Activated CD8-positive, alpha-beta memory T cell treated with anti-CD3 and anti-CD28 coated beads, Interleukin-2, amount 50 U/mL, for 4 hours (primary cell): ENCODE results near the gene MST1.

Experiments
- DNase-seq: peaks from one replicate; pipeline ENCODE4 v3.0.0-alpha.2; 2020

MST1 gene

DNA sequence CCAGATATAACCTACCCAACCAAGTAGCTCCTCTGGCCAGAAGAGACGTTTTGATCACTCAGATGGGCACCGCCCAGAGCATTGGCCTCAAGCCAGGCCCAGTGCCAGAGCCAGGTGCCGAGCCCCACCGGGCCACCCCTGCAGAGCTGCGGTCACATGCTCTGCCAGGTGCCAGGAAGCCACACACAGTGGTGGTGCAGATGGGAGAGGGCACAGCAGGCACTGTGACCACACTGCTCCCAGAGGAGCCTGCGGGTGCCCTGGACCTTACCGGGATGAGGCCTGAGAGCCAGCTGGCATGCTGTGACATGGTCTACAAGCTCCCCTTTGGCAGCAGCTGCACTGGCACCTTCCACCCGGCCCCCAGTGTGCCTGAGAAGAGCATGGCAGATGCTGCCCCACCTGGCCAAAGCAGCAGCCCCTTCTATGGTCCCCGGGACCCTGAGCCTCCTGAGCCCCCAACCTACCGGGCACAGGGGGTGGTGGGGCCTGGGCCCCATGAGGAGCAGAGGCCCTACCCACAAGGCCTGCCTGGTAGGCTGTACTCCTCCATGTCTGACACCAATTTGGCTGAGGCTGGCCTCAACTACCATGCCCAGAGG is 34.2 kb downstream of the MST1 start:
- DNase-seq = no peak

DNA sequence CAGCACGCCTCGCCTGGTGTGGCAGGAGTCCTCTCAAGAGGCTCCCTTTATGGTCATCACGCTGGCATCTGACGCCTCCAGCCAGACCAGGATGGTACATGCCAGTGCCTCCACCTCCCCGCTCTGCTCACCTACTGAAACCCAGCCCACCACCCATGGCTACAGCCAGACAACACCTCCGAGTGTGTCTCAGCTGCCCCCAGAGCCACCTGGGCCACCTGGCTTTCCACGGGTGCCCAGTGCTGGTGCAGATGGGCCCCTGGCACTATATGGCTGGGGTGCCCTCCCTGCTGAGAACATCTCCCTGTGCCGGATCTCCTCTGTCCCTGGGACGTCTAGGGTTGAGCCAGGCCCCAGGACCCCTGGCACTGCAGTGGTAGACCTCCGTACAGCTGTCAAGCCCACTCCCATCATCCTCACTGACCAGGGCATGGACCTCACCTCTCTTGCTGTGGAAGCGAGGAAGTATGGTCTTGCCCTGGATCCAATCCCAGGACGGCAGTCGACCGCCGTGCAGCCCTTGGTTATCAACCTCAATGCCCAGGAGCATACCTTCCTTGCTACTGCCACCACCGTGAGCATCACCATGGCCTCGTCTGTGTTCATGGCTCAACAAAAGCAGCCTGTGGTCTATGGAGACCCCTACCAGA is 35.0 kb downstream of the MST1 start:
- no peak for DNase-seq

DNA sequence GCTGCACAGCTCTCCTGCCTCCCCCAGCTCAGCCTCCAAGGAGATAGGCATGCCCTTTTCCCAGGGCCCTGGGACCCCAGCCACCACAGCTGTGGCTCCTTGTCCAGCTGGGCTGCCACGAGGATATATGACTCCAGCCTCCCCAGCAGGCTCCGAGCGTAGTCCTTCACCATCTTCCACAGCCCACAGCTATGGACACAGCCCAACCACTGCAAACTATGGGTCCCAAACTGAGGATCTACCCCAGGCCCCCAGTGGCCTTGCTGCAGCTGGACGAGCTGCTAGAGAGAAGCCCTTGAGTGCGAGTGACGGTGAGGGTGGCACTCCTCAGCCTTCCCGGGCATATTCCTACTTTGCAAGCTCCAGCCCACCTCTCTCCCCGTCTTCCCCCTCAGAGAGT is 35.7 kb downstream of the MST1 start:
- no peak for DNase-seq

DNA sequence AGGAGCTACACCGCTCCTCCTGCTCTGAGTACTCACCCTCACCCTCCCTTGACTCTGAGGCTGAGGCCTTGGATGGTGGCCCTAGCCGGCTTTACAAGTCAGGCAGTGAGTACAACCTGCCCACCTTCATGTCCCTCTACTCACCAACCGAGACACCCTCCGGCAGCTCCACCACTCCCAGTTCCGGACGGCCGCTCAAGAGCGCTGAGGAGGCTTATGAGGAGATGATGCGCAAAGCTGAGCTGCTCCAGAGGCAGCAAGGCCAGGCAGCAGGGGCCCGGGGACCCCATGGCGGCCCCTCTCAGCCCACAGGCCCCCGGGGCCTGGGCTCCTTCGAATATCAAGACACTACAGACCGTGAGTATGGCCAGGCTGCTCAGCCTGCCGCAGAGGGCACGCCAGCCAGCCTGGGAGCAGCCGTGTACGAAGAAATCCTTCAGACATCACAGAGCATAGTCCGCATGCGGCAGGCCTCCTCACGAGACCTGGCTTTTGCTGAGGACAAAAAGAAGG is 36.3 kb downstream of the MST1 start:
- no peak for DNase-seq

DNA sequence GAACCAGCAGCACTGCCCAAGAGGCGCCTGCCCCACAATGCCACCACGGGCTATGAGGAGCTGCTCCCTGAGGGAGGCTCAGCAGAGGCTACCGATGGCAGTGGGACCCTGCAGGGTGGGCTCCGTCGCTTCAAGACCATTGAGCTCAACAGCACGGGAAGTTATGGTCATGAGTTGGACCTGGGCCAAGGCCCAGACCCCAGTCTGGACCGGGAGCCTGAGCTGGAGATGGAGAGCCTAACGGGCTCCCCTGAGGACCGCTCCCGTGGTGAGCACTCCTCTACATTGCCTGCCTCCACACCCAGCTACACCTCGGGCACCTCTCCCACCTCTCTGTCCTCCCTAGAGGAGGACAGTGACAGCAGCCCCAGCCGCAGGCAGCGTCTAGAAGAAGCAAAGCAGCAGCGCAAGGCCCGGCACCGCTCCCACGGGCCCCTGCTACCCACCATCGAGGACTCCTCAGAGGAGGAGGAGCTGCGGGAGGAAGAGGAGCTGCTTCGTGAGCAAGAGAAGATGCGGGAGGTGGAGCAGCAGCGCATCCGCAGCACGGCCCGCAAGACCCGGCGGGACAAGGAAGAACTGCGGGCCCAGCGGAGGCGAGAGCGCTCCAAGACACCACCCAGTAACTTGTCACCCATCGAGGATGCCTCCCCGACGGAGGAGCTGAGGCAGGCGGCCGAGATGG is 36.9 kb downstream of the MST1 start:
- DNase-seq = no peak

DNA sequence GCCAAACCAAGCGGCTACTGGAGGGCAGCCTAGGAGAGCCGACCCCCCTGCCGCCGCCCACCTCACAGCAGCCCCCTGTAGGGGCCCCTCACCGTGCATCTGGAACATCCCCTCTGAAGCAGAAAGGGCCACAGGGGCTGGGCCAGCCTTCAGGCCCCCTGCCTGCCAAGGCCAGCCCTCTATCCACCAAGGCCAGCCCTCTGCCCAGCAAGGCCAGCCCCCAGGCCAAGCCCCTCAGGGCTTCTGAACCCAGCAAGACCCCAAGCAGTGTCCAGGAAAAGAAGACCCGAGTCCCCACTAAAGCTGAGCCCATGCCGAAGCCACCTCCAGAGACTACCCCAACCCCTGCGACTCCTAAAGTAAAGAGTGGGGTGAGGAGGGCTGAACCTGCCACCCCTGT is 38.6 kb downstream of the MST1 start:
- DNase-seq = no peak

DNA sequence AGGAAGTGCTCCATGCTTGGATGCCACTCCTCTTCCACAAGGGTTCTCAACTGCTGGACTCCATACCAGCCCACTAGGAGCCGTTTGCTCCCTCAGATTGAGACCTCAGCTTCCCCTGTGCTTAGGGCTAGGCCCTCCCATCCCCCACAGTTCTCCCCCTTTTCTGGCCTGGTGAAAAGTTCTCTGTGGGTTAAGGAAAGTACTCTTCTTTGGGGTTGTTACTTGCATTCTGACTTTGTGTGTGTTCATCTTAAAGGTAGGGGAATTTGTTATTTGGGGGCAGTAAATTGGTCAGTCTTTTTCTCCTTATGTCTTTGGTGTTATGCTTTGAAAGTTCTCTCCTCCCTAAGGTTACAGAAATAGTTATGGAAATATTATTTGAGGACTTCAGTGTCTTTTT is 39.1 kb downstream of the MST1 start:
- no peak for DNase-seq

DNA sequence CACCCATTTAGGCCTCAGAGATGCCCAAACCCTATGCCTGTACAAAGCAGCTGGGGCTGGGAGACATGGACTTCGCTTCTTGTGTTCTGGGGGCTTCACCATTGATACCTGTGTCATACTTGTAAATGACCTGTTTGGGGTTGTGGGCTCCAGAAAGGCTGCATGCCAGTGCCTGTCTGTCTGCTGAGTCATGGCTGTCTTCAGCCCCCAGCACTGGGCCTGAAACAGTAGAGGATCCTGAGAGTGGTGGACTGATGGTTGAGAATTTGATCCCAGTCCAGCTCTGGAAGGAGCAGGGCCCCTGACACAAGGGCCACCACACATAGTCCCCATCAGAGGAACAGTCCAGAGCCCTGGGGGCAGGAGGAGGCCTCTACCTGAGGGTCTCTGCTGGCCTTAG is 39.7 kb downstream of the MST1 start:
- no peak for DNase-seq

DNA sequence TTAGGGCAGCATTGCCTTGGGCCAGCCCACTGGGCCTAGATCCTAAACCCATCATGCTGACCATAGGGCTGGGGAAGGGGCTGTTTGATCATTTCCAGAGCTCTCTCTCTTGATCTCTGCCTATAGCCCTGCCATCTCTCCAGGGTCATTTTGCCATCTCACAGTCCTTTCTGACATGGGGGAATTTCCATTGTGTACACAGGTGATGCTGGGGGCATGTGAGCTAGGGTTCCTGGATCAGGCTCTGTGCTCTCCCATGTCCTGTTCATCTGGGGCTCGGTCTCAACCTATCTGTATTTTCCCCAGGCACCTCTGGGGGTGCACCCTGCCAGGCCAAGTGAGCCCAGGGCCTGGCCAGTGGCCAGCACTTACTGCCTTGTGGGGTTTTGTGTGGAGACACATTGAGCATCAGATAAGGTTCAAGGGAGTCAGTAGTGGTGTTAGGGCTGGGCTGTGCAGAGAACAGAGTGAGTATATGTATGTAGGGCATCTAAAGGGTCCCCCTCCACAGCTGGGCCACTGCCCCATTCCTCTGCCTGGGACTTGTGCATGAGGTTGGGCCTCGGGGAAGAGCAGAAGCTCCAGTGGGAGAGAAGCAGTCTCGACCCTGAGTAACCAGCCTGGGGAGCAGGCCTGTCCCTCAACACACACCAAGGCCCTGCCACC is 40.8 kb downstream of the MST1 start:
- DNase-seq = no peak

DNA sequence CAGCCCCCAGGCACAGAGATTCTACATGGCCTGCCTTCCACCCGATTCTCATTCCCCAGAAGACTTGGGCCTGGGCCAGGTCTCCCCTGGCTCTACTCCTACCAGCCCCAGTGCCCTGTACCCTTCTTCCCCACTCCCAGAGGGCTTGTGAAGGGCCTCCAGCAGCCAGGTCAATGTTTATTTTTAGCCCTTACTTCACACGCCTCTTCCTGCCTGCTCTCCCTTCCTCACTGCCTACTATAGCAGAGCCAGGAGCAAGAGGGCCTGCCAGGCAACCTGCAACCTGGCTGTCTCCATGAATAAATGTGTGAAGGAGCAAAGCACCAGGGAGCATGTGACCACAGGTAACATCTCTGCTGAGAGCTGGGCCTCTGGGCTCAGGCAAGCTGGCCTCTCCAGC is 41.5 kb downstream of the MST1 start:
- DNase-seq = no peak

DNA sequence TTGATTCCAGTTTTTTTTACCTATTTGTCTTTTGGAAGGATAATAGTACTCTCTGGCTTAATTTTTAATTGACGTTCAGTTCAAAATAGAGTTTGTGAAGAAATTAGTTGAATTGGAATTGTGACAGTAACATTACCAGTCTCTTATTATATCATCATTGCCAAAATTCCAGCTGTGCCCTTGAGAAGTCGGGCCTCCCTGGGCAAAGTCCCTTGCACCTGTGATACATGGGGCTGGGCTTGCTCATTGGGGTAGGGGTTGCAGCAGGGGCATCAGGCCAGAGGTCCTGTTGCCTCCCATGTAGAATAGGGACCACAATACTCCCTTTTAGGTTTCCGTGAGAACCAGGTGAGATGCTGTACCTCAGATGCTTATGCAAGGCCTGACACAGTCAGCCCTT is 43.0 kb downstream of the MST1 start:
- DNase-seq = no peak

DNA sequence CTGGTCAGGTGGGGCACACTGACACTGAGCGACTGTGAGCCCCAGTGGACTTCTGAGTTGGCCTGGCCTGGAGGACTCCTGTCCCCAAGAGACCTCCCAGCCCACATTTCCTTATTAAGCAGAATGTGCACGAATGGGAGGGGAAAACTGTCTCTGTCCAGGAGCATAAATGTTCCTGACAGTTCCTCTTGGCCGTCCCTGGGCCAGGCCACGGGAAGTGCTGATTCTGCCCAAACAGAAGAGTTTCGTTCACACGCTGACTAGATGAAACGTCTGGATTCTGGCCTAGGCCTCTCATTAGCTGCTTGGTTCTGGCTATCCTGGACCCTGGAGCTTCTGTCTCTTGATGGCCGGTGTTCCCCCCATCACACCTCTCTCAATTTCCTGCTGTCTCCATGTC is 44.6 kb downstream of the MST1 start:
- no peak for DNase-seq

DNA sequence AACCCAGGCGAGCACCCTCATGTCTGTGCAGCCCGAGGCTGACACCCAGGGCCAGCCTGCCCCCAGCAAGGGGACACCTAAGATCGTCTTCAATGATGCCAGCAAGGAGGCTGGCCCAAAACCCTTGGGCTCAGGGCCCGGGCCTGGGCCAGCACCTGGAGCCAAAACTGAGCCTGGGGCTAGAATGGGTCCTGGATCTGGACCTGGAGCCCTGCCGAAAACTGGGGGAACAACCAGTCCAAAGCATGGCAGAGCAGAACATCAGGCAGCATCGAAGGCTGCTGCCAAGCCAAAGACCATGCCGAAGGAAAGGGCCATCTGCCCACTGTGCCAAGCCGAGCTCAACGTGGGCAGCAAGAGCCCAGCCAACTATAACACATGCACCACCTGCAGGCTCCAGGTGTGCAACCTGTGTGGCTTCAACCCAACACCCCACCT is 46.5 kb downstream of the MST1 start:
- DNase-seq = no peak

DNA sequence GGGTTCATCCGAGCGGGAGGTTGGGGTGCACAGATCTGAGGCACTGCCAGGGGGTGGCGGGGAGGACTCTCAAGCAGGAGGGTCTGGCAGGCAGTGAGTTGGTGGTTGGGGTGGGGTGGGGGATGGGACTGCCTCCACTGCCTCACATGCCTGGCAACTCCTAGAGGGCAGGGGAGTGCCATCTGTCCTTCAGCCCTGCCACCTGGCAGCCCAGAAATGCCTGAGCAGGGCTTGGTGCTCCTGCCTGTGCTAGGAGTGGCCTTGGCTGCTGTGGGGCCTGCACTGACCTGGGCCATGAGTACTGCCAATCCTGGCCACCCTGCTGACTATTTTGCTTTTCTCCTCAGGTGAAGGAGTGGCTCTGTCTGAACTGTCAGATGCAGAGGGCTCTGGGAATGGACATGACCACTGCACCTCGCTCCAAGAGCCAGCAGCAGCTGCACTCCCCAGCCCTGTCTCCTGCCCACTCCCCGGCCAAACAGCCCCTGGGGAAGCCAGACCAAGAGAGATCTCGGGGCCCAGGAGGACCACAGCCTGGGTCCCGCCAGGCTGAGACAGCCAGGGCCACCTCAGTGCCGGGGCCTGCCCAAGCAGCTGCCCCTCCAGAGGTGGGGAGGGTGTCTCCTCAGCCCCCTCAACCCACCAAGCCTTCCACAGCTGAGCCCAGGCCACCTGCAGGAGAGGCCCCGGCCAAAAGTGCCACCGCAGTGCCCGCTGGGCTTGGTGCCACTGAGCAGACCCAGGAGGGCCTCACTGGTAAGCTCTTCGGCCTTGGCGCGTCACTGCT is 47.2 kb downstream of the MST1 start:
- no peak for DNase-seq

DNA sequence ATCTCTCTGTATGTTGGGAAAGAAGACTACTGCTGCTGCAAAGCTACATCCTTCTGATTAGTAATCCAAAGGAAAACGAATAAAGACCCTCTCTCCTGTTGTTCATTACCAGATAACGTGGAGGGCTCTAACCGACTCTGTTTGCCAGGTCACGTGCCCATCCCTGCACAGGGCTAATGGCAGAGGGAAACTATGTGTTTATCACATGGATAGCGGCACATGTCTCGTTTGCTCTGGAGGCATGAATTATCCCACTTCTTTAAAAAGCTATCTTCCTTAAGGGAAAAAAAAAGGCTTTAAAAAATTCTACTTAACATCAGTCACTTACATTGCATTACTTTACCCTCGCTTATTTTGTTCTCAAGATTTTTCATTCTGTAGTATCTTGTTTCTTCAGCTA is 48.0 kb downstream of the MST1 start:
- no peak for DNase-seq

DNA sequence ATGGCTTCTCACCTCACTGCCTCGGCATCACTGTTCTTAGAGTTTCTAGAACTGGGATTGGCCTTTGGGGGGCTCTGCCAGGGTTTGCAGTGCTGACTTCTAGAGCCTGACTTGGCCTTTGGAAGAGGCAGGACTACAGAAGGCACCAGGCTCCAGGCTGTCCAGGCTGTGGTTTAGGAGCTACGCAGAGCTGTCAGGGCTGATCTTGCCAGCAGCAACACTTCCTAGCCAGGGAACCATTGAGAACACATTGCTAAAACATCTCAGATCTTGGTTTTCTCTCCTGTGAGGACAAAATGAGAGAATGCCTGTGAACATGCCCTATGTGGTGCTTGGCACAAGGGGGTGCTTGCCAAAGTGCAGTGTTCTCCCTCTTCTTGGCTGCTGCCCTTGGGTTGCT is 49.7 kb downstream of the MST1 start:
- DNase-seq = no peak

DNA sequence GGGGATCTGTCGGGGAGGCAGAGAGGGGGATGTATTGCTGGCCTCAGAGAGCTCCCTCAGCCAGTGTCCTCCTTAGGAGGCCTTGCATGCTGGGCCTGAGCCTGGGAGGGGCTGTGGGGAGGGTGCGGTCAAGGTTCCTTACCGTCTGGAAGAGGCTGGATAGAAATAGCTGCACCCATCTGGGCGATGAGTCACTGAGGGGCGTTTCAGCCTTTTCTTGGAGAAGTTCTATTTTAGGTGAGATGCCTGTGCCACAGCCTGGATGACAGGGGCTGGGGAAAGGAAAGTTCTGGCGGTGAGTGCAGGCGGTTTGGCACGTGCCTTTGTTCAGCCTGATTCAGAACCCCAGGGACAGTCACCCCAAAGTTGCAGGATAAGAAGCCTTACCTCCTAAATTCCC is 50.8 kb downstream of the MST1 start:
- DNase-seq = no peak

DNA sequence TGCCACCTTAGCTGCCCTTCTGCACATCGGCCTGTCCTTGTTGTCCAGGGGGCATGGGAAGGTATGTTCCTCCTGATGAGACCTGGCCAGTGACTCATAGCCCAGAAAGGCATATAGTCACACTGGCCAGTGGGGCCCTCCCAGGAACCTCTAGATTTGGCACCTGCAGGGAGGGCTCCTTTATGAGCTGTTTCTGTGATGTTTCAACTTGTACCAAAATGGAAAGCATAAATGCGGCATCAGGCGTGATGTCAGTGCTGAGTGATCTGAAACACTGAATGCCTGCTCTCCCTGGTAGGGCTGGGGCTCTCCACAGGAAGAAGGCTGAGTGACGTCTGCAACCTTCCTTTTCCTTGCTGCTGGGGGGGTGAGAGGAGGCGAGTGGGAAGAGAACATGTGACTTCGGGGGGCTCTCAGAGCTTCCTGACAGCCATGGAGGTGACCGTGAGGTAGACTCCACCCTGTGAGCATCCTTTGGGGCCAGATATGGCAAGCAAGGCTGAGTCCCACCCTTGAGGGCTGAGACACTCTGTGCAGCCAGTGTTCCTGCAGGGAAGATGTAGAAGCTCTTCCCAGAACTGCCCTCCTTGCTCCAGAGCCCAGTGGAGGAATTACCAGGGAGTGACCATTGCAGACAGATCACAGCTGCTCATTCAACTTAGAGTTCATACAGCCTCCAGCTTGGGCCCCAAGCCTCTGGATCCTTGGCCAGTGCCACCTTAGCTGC is 52.2 kb downstream of the MST1 start:
- DNase-seq = no peak

DNA sequence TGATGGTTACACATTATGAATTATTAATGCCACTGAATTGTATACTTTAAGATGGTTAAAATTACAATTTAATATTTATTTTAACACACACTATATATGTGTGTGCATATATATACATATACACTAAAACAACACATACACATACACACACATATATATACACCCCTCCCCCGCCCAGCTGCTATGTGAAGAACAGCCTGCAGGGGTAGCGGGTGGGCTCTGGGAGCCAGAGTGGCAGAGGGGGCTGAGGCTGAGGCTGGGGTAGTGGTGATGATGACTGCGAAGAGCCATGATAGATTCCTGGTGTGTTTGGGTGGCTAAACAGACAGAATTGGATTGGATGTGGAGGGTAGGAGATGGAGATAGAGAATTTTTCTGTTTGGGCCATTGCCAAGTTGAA is 54.5 kb downstream of the MST1 start:
- DNase-seq = no peak
